ENCODE data around the gene LAMB1.

Gene LAMB1

GRCh38 chr7:108020585-108020984 lies 17.6 kb upstream of the LAMB1 start:
- TF ChIP-seq CTCF (IDR thresholded peaks at IDR 0.05) = no peak
- no peak for DNase-seq (ENCODE audit: low spot score)
- Histone ChIP-seq H3K4me3 (no peak overlapping the region), H3K27ac (no peak overlapping the region)

DNA sequence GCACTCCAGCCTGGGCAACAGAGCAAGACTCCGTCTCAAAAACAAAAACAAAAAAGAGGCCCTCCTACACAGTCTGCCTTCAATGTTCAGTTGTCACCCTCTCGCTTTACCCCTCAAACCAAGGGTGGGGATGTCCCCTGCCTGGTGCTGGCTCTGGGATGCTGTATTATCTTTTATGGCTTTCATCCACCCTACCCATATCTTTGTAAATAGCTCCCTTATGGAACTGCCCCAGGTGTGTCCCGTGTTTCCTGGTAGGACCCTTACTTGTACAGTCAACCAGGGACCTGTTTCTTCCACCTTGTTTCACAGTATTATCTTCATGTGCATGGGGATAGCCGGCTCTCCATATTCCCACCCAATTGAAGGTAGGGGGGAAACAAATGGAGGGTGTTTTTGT lies 15.7 kb upstream of the LAMB1 start:
- DNase-seq (ENCODE audit: low spot score) = no peak
- no peak for TF ChIP-seq CTCF (IDR thresholded peaks at IDR 0.05)
- H3K4me3 ChIP-seq = no peak overlapping the region
- H3K27ac ChIP-seq = no peak overlapping the region

DNA sequence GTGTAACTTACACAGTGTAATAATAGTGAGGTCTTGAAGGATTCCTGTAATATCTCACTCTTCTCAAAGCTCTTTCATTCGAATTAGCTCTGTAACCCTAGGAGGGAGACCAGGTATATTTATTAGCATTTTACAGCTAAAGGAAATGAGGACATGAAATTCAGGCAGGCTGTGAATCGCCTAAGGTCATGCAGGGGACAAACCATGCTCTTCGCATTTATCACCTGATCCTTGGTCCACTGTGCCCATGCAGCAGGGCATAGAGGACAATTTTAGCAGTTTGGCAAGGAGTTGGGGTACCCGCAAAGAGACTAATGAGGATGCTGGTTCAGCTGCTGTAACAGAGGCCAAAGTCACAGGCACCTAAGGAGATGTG lies 14.8 kb upstream of the LAMB1 start:
- Histone ChIP-seq H3K4me3 (no peak overlapping the region), H3K27ac (no peak overlapping the region)
- no peak for TF ChIP-seq CTCF (IDR thresholded peaks at IDR 0.05)
- no peak for DNase-seq (ENCODE audit: low spot score)

- H3K27ac ChIP-seq = no peak overlapping the region
- TF ChIP-seq CTCF (IDR thresholded peaks at IDR 0.05) = no peak
- no peak for DNase-seq (ENCODE audit: low spot score)
- H3K4me3 ChIP-seq = no peak overlapping the region
These were observed 14.1 kb upstream of the LAMB1 start for GRCh38 chr7:108016841-108017775.

DNA sequence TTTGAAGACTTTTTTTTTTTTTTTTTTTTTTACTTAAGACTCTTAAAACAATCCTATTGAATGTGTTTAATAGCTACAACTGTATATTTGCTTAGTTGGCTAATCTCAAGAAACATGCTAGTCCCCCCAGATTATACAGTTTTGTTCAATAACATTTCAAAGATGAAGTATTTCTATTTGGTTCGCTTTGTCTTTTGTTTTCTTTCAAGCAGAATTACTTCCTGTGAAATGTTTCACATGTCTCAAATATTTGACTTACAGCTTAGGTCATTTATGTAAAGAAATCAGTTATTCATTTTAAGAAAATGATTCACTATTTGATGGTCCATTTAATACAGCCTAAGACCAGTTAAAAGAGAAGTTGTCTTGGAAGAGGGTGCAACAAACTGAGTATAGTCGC lies 12.8 kb upstream of the LAMB1 start:
- no peak for TF ChIP-seq CTCF (IDR thresholded peaks at IDR 0.05)
- DNase-seq (ENCODE audit: low spot score) = no peak
- Histone ChIP-seq H3K4me3 (no peak overlapping the region), H3K27ac (no peak overlapping the region)

DNA sequence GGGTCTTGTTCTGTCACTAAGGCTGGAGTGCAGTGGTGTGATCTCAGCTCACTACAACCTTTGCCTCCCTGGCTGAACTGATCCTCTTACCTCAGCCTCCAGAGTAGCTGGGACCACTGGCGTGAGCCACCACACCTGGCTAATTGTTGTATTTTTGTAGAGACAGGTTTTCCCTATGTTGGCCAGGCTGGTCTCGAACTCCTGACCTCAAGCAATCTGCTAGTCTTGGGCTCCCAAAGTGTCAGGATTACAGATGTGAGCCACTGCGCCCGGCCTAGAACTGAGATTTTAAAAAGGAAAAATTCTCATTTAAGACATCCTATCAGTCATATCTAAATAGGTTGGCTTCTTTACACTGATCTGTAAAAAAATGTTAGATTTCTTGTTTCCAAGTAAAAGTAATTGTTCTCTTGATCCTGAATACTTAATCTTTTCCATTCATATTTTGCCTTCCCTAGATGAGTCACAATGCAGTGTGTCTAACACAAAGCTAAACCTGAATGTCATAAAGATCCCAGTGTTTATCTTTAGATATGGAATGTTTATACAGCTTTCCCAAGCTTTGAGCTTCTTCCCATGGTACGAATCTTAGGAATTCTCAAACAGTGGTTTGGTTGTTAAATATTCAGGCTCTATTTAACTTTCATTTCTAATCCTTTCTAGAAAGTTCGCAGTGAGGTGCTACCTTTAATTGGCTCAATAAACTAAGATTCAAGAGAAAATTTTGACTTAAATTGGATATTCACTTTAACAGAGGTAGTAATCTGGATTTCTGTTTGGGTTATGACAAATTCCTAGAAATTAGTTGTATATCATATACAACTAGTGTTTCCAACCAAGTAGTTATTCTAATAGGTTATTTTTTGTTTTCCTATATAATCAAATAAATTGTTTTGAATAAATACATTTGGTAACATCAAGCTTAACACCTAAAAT lies 12.1 kb upstream of the LAMB1 start:
- no peak overlapping the region for H3K4me3 ChIP-seq
- no peak for DNase-seq (ENCODE audit: low spot score)
- H3K27ac ChIP-seq = no peak overlapping the region
- no peak for TF ChIP-seq CTCF (IDR thresholded peaks at IDR 0.05)

Measured in coronary artery (tissue), 2 donors.